Measurements from ENCODE around the gene MRPL33.
A peak's percentile ranks its signal among the peaks of the same experiment; 100 is the strongest.
"Not testable (repeated sequence)": the region's sequence is repeated elsewhere in the genome, so short reads cannot be mapped to it uniquely, and the experiment has no call there.

Gene MRPL33

DNA sequence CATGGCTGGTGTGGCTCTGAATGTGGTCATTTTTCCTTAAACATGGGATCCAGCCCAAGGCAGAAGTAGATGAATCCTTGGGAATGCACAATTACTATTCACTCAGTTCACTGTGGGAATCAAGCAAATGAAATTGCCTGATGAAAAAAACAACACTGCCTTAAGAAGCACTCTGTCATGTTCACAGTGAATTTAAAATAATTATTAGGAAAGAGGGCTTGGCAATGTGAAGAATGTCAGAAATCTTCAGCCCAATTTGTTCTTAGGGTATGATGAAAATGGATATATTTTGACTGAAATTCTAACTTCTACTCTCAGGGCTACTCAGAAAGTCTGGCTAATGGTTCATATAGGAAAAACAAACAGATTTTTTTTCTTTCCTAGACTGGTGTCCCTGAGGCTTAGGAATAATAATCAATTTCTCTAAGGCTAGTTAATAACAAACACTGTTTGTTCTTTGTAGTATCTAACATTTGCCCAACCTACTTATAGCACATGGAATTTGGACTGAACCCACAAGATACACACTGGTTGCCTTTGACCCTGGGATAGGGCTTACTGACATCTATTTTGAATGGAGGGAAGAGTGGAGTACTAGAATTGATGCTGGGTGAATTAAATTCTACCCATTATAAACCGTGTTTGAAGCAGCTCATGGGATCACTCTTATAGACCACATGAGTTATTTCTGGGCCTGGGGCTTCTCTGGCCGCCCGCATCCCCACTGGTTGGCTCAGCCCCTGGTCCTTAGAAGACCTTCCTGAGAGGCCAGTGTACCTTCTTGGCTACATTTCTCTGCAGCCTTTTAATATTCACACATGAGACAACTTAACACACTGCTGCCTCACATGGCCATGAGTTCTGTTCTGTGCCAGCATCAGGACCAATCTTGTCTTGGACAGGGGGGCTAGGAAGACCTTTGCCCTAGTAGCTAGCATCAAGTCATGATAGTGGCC, 8.3 kb upstream of the MRPL33 start:
- peak overlapping the region; percentile 76; the same call in 1 of the 2 replicates for H3K27ac ChIP-seq
- ChIA-PET CTCF (interaction anchor here (0.6 kb wide), 1 partner anchor 715 kb away, joined by 3 read pairs; no protein-coding TSS in a partner anchor), POLR2A (ENCODE audit: low non-redundant PET) (no interaction called here)
- TF ChIP-seq, protein P1, sequence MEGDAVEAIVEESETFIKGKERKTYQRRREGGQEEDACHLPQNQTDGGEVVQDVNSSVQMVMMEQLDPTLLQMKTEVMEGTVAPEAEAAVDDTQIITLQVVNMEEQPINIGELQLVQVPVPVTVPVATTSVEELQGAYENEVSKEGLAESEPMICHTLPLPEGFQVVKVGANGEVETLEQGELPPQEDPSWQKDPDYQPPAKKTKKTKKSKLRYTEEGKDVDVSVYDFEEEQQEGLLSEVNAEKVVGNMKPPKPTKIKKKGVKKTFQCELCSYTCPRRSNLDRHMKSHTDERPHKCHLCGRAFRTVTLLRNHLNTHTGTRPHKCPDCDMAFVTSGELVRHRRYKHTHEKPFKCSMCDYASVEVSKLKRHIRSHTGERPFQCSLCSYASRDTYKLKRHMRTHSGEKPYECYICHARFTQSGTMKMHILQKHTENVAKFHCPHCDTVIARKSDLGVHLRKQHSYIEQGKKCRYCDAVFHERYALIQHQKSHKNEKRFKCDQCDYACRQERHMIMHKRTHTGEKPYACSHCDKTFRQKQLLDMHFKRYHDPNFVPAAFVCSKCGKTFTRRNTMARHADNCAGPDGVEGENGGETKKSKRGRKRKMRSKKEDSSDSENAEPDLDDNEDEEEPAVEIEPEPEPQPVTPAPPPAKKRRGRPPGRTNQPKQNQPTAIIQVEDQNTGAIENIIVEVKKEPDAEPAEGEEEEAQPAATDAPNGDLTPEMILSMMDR (conservative IDR thresholded peaks at IDR 0.05; ENCODE audit: low read depth): no peak
- no peak for DNase-seq (ENCODE audit: low spot score)

DNA sequence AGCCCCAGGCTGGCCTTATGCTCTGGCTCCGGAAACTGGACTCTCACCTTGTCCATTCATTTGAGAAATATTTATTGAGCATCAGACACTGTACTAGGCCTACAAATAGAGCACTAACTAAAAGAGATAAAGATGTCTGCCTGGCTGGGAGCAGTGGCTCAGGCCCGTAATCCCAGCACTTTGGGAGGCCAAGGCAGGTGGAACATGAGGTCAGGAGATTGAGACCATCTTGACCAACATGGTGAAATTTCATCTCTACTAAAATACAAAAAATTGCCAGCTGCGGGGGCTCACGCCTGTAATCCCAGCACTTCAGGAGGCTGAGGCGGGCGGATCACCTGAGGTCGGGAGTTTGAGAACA, 7.6 kb upstream of the MRPL33 start:
- DNase-seq (ENCODE audit: low spot score): no peak
- POLR2A ChIA-PET (ENCODE audit: low non-redundant PET): no interaction called here
- CTCF ChIA-PET: interaction anchor here (0.6 to 0.9 kb wide), 2 partner anchors 10 to 38 kb away, joined by 3 read pairs; no protein-coding TSS in a partner anchor
- TF ChIP-seq, protein P1 (conservative IDR thresholded peaks at IDR 0.05; ENCODE audit: low read depth): no peak
- no peak overlapping the region for H3K27ac ChIP-seq

DNA sequence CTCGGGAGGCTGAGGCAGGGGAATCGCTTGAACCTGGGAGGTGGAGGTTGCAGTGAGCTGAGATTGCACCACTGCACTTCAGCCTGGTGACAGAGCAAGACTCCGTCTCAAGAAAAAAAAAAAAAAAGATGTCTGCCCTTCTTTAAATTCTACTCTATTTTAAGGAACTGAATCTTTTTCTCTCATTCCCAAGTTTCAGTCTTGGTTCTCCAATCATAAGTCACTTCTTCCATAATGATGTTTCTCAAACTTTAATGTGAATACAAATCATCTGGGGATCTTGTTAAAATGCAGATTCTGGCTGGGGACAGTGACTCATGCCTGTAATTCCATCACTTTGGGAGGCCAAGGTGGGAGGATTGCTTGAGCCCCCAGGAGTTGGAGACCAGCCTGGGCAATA, 7.0 kb upstream of the MRPL33 start:
- CTCF ChIA-PET: interaction anchor here (0.6 to 0.9 kb wide), 2 partner anchors 11 to 37 kb away, joined by 3 read pairs; no protein-coding TSS in a partner anchor
- H3K27ac ChIP-seq; DNase-seq (ENCODE audit: low spot score); POLR2A ChIA-PET (ENCODE audit: low non-redundant PET): not testable (repeated sequence)

DNA sequence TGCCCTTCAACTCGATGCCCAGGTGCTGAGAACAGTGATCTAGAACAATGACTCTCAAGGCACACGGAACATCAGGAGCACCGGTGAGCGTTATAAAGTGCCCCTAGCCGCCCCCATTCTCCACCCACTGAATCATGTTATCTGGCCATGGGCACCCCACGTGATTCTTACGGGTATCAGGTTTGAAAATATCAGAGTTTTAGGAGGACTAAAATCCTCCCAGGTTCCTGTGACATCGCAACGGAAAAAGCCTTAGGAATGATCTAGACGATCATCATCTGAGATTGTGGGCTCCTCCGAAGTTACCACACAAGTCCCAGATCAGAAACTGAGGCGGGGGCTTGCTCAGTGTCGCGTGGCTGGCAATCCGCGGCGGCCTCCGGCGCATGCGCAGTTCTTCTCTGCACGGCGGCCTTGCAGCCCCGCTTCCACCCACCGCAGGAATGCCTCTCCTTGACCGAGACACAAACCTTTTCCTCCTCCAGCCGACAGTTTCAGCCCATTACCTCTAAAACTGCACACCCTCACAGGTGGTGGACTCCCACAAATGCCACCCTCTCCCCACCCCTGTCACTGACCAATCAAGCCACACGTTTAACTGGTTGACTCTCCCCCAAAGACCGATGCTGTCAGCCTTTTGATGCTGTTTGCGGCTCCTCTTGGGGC, 5.8 kb upstream of the MRPL33 start:
- H3K27ac ChIP-seq: no peak overlapping the region
- POLR2A ChIA-PET (ENCODE audit: low non-redundant PET): no interaction called here

DNA sequence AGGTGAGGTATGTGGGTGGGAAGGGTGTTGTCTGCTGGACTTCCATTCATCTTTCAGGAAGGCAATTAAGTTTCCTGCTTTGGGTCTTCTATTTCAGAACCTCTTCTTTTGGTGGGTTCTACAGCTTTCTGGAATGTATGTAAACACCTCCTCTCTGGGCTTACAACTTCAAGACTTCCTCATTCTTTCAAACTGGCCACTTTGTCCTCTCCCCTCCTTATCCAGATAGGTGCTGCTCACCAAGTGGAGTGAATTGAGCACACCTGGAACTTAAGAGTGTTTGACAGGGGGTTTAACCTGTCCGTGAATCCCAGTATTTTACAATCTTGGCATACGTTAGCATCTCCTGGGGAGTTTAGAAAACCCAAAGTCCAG, 5.2 kb upstream of the MRPL33 start:
- TF ChIP-seq, protein P1 (conservative IDR thresholded peaks at IDR 0.05; ENCODE audit: low read depth): no peak
- DNase-seq (ENCODE audit: low spot score): no peak
- H3K27ac ChIP-seq: no peak overlapping the region
- CTCF ChIA-PET: no interaction called here
- POLR2A ChIA-PET (ENCODE audit: low non-redundant PET): no interaction called here

More for the DNA sequence above, 5.8 kb upstream of the MRPL33 start:
- TF ChIP-seq, protein P1 (conservative IDR thresholded peaks at IDR 0.05; ENCODE audit: low read depth): no peak
- CTCF ChIA-PET: interaction anchor here (0.6 to 0.7 kb wide), 2 partner anchors 49 to 62 kb away, joined by 3 read pairs; no protein-coding TSS in a partner anchor
- DNase-seq (ENCODE audit: low spot score): no peak

DNA sequence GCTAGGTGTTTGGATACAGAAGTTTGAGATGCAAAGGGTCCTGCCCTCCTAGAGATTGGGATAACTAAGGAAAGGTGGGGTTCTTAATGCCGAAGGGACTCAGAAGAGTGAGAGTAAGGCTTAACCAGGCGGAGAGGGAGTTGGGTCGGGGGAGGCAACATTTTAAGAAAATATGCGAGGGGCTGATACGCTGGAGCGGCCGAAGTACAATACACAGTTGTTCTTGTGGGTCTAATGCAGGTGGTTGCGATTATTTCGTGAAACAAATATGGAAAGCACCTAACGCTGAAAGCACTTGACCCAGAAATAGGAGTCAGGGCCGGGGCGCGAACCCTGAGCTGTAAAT, 344 bp upstream of the MRPL33 start:
- POLR2A ChIA-PET (ENCODE audit: low non-redundant PET): no interaction called here
- TF ChIP-seq, protein P1 (conservative IDR thresholded peaks at IDR 0.05; ENCODE audit: low read depth): no peak
- CTCF ChIA-PET: no interaction called here
- H3K27ac ChIP-seq: peak overlapping the region; percentile 86
- DNase-seq (ENCODE audit: low spot score): no peak
